ENCODE measurements around the gene GHRL. TPM values are rescaled to one million over a fixed set of nuclear protein-coding genes. Genes with fewer than 3 reads are reported as not detected.

The GHRL gene
- polyA plus RNA-seq, 1 donor: 2.7 TPM

GRCh38 chr3:10328460-10329071, 35.8 kb upstream of the GHRL start:
- no peak for DNase-seq

GRCh38 chr3:10327592-10327991, 34.8 kb upstream of the GHRL start:
- no peak for DNase-seq

GRCh38 chr3:10322352-10322710, 29.6 kb upstream of the GHRL start:
- no peak for DNase-seq

GRCh38 chr3:10321630-10322351, 29.0 kb upstream of the GHRL start:
- DNase-seq: no peak

- no peak for DNase-seq
These were observed 27.6 kb upstream of the GHRL start for GRCh38 chr3:10320320-10320677.

GRCh38 chr3:10319804-10320203, 27.1 kb upstream of the GHRL start:
- DNase-seq: no peak

GRCh38 chr3:10319251-10319650, 26.5 kb upstream of the GHRL start:
- no peak for DNase-seq

GRCh38 chr3:10317961-10318350, 25.2 kb upstream of the GHRL start:
- DNase-seq: no peak

- no peak for DNase-seq
These were observed 24.7 kb upstream of the GHRL start for GRCh38 chr3:10317311-10317960.

- DNase-seq: no peak
These were observed 23.1 kb upstream of the GHRL start for GRCh38 chr3:10315771-10316344.

- DNase-seq: no peak
These were observed 22.4 kb upstream of the GHRL start for GRCh38 chr3:10315101-10315500.

GRCh38 chr3:10312861-10313260, 20.1 kb upstream of the GHRL start:
- DNase-seq: no peak

GRCh38 chr3:10312391-10312790, 19.6 kb upstream of the GHRL start:
- DNase-seq: no peak

- no peak for DNase-seq
These were observed 19.0 kb upstream of the GHRL start for GRCh38 chr3:10311710-10312109.

GRCh38 chr3:10310578-10310977, 17.8 kb upstream of the GHRL start:
- DNase-seq: no peak

GRCh38 chr3:10309736-10310135, 17.0 kb upstream of the GHRL start:
- no peak for DNase-seq

GRCh38 chr3:10308678-10309077, 15.9 kb upstream of the GHRL start:
- no peak for DNase-seq

GRCh38 chr3:10306156-10306555, 13.4 kb upstream of the GHRL start:
- no peak for DNase-seq

- no peak for DNase-seq
These were observed 12.7 kb upstream of the GHRL start for GRCh38 chr3:10305331-10305902.

GRCh38 chr3:10304905-10305304, 12.2 kb upstream of the GHRL start:
- no peak for DNase-seq

- DNase-seq: no peak
These were observed 11.0 kb upstream of the GHRL start for GRCh38 chr3:10303785-10304184.

GRCh38 chr3:10303105-10303504, 10.4 kb upstream of the GHRL start:
- DNase-seq: no peak

- DNase-seq: no peak
These were observed 7.3 kb upstream of the GHRL start for GRCh38 chr3:10300087-10300486.

Data from left kidney (tissue), 2 donors.